ENCODE results near the gene CCDC170. TPM values are rescaled to one million over a fixed set of nuclear protein-coding genes. Genes with fewer than 3 reads are reported as not detected.

Gene CCDC170, protein sequence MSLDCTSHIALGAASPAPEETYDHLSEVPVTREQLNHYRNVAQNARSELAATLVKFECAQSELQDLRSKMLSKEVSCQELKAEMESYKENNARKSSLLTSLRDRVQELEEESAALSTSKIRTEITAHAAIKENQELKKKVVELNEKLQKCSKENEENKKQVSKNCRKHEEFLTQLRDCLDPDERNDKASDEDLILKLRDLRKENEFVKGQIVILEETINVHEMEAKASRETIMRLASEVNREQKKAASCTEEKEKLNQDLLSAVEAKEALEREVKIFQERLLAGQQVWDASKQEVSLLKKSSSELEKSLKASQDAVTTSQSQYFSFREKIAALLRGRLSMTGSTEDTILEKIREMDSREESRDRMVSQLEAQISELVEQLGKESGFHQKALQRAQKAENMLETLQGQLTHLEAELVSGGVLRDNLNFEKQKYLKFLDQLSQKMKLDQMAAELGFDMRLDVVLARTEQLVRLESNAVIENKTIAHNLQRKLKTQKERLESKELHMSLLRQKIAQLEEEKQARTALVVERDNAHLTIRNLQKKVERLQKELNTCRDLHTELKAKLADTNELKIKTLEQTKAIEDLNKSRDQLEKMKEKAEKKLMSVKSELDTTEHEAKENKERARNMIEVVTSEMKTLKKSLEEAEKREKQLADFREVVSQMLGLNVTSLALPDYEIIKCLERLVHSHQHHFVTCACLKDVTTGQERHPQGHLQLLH
- under 0.01 and 0.07 TPM in 2 replicates for total RNA-seq

GRCh38 chr6:151493804-151494234, at the start of gene CCDC170:
Gene CCDC170, plus strand, starts transcription at chr6:151494017. Its CDS starts 112 bp downstream, at chr6:151494129.

GRCh38 chr6:151451950-151452749, 41.7 kb upstream of the CCDC170 start, which contains the start of gene RMND1:
Gene RMND1, minus strand, starts transcription at chr6:151452126. Its CDS starts 6,315 bp downstream, at chr6:151445811.

Other genes with a start within 250 kb of the CCDC170 start
- gene ZBTB2, start 102.5 kb upstream of the CCDC170 start, total RNA-seq, result 10.3 and 17.1 TPM in 2 replicates
- gene RMND1, start 41.9 kb upstream of the CCDC170 start, total RNA-seq, result 28.8 and 45.5 TPM in 2 replicates

All from nasal cavity respiratory epithelium epithelial cell of viscerocranial mucosa (primary cell).